ENCODE results near the gene TPO.

Gene TPO

GRCh38 chr2:1521191-1521877 lies 108.1 kb downstream of the TPO start:
- no peak overlapping the region for H2AFZ ChIP-seq
- no peaks in the 10 kb centered on the region for H3K27me3 ChIP-seq (ENCODE audit: control insufficient read depth, insufficient read depth, low read length)
- no peak overlapping the region for H3K4me2 ChIP-seq (ENCODE audit: low read length)
- H3K36me3 ChIP-seq (ENCODE audit: control insufficient read depth, insufficient read depth, low read length) = no peaks in the 10 kb centered on the region
- H3K9ac ChIP-seq = no peak overlapping the region
- TF ChIP-seq CTCF (IDR thresholded peaks at IDR 0.05) = no peak
- H3K4me1 ChIP-seq = no peaks in the 10 kb centered on the region
- H3K79me2 ChIP-seq = no peaks in the 10 kb centered on the region
- no peak overlapping the region for H3K27ac ChIP-seq
- no peaks in the 10 kb centered on the region for H3K9me3 ChIP-seq (ENCODE audit: control insufficient read depth, low read length)
- H3K4me3 ChIP-seq (ENCODE audit: low read depth, low read length) = no peak overlapping the region

DNA sequence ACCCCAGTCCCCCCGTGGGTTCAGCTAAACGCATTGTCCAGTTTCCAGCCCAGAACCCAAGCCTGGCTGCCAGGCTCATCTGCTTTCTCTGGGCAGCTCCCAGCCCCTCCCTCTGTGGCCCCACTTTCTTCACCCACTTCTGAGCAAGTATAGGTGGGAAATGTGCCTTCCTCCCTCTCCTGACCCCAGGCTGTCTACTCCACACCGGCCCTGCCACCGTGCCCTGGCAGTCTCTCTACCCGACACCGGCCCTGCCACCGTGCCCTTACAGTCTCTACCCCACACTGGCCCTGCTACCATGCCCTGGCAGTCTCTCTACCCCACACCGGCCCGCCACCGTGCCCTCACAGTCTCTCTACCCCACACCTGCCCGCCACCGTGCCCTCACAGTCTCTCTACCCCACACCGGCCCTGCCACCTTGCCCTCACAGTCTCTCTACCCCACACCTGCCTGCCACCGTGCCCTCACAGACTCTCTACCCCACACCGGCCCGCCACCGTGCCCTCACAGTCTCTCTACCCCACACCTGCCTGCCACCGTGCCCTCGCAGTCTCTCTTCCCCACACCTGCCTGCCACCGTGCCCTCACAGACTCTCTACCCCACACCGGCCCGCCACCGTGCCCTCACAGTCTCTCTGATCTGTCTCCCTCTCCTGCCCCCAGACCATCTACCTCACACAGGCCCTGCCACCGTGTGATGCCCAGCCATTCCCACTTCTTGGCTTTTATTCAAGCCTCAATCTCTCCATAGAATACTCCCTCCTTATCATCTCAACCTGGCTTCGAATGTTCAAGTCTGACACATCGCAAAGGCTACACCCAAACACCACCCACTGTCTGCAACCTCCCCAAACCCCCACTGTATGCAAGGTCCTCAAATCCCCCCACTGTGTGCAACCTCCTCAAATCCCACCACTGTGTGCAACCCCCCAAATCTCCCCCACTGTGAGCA lies 108.9 kb downstream of the TPO start:
- H3K79me2 ChIP-seq = no peaks in the 10 kb centered on the region
- no peaks in the 10 kb centered on the region for H3K36me3 ChIP-seq (ENCODE audit: control insufficient read depth, insufficient read depth, low read length)

DNA sequence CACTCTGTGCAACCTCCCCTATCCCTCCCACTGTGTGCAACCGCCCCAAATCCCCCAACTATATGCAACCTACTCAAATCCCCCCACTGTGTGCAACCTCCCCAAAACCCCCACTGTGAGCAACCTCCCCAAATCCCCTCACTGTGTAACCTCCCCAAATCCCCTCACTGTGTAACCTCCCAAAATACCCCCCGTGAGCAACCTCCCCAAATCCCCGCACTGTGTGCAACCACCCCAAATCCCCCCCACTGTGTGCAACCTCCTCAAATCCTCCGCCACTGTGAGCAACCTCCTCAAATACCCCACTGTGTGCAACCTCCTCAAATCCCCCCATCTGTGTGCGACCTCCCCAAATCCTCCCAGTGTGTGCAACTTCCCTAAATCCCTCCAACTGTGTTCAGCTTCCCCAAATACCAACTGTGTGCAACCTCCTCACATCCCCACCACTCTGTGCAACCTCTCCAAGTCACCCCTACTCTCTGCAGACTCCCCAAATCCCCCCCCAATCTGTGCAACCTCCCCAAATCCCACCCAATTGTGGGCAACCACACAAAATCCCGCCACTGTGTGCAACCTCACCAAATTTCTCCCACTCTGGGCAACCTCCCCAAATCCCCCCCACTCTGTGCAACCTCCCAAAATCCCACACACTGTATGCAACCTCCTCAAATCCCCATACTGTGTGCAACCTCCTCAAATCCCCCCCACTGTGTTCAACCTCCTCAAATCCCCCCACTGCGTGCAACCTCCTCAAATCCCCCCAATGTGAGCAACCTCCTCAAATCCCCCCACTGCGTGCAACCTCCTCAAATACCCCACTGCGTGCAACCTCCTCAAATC lies 114.1 kb downstream of the TPO start:
- Histone ChIP-seq H3K9me3 (ENCODE audit: control insufficient read depth, low read length) (no peaks in the 10 kb centered on the region), H3K4me2 (ENCODE audit: low read length) (no peak overlapping the region), H3K36me3 (ENCODE audit: control insufficient read depth, insufficient read depth, low read length) (no peaks in the 10 kb centered on the region), H3K4me3 (ENCODE audit: low read depth, low read length) (no peak overlapping the region), H3K79me2 (no peaks in the 10 kb centered on the region), H3K4me1 (no peaks in the 10 kb centered on the region), H3K27ac (no peak overlapping the region), H2AFZ (no peak overlapping the region), H3K9ac (no peak overlapping the region), H3K27me3 (ENCODE audit: control insufficient read depth, insufficient read depth, low read length) (no peaks in the 10 kb centered on the region)
- TF ChIP-seq CTCF (IDR thresholded peaks at IDR 0.05) = no peak

More for the DNA sequence above, 108.9 kb downstream of the TPO start:
- H3K4me2 ChIP-seq (ENCODE audit: low read length) = no peak overlapping the region
- H3K9me3 ChIP-seq (ENCODE audit: control insufficient read depth, low read length) = no peaks in the 10 kb centered on the region
- H3K4me3 ChIP-seq (ENCODE audit: low read depth, low read length) = no peak overlapping the region
- H2AFZ ChIP-seq = no peak overlapping the region
- H3K27me3 ChIP-seq (ENCODE audit: control insufficient read depth, insufficient read depth, low read length) = no peaks in the 10 kb centered on the region
- H3K27ac ChIP-seq = no peak overlapping the region
- no peaks in the 10 kb centered on the region for H3K4me1 ChIP-seq
- no peak for TF ChIP-seq CTCF (IDR thresholded peaks at IDR 0.05)
- H3K9ac ChIP-seq = no peak overlapping the region

- Histone ChIP-seq H3K9ac (no peak overlapping the region), H3K4me3 (ENCODE audit: low read depth, low read length) (no peak overlapping the region), H3K27me3 (ENCODE audit: control insufficient read depth, insufficient read depth, low read length) (no peaks in the 10 kb centered on the region), H3K36me3 (ENCODE audit: control insufficient read depth, insufficient read depth, low read length) (no peaks in the 10 kb centered on the region), H3K79me2 (no peaks in the 10 kb centered on the region), H3K4me2 (ENCODE audit: low read length) (no peak overlapping the region), H3K27ac (no peak overlapping the region), H2AFZ (no peak overlapping the region), H3K9me3 (ENCODE audit: control insufficient read depth, low read length) (no peaks in the 10 kb centered on the region), H3K4me1 (no peaks in the 10 kb centered on the region)
- no peak for TF ChIP-seq CTCF (IDR thresholded peaks at IDR 0.05)
These were observed 115.2 kb downstream of the TPO start for GRCh38 chr2:1528273-1529064.

Data from parathyroid adenoma (tissue), 2 donors.